Hepatic stellate cell (primary cell): ENCODE data around the gene ELOVL6.
"Not testable (repeated sequence)": the region's sequence is repeated elsewhere in the genome, so short reads cannot be mapped to it uniquely, and the experiment has no call there.

ENCODE experiments used
- DNase-seq: peaks from one replicate; pipeline ENCODE4 v3.0.0; 2011; ENCODE audit warnings: low spot score

The ELOVL6 gene

GRCh38 chr4:110196871-110197528 lies 1.4 kb downstream of the ELOVL6 start:
- DNase-seq = peak; percentile 47

GRCh38 chr4:110196206-110196870 lies 2.1 kb downstream of the ELOVL6 start:
- peak; percentile 43 for DNase-seq

GRCh38 chr4:110195561-110196205 lies 2.7 kb downstream of the ELOVL6 start:
- no peak for DNase-seq

- peak; percentile 88 for DNase-seq
These were observed 4.3 kb downstream of the ELOVL6 start for GRCh38 chr4:110193822-110194761.

- DNase-seq = not testable (repeated sequence)
These were observed 5.1 kb downstream of the ELOVL6 start for GRCh38 chr4:110193287-110193686.

GRCh38 chr4:110190249-110190648 lies 8.2 kb downstream of the ELOVL6 start:
- DNase-seq = no peak

GRCh38 chr4:110188113-110188512 lies 10.3 kb downstream of the ELOVL6 start:
- no peak for DNase-seq

GRCh38 chr4:110184791-110185155 lies 13.6 kb downstream of the ELOVL6 start:
- DNase-seq = no peak

GRCh38 chr4:110184140-110184790 lies 14.2 kb downstream of the ELOVL6 start:
- DNase-seq = no peak

- DNase-seq = no peak
These were observed 14.8 kb downstream of the ELOVL6 start for GRCh38 chr4:110183643-110184042.

GRCh38 chr4:110183058-110183457 lies 15.4 kb downstream of the ELOVL6 start:
- no peak for DNase-seq

GRCh38 chr4:110181890-110182289 lies 16.5 kb downstream of the ELOVL6 start:
- DNase-seq = no peak

GRCh38 chr4:110175634-110176033 lies 22.8 kb downstream of the ELOVL6 start:
- no peak for DNase-seq

- DNase-seq = no peak
These were observed 25.4 kb downstream of the ELOVL6 start for GRCh38 chr4:110172972-110173371.

- DNase-seq = no peak
These were observed 26.4 kb downstream of the ELOVL6 start for GRCh38 chr4:110171971-110172370.

GRCh38 chr4:110170861-110171260 lies 27.6 kb downstream of the ELOVL6 start:
- DNase-seq = no peak

GRCh38 chr4:110165382-110166286 lies 32.8 kb downstream of the ELOVL6 start:
- DNase-seq = peak; percentile 27

GRCh38 chr4:110164856-110165255 lies 33.6 kb downstream of the ELOVL6 start:
- no peak for DNase-seq

GRCh38 chr4:110164251-110164650 lies 34.2 kb downstream of the ELOVL6 start:
- DNase-seq = no peak

- DNase-seq = peak; percentile 38
These were observed 34.9 kb downstream of the ELOVL6 start for GRCh38 chr4:110163327-110164069.
